ENCODE measurements around the gene SLC44A4. TPM values are rescaled to one million over a fixed set of nuclear protein-coding genes. Genes with fewer than 3 reads are reported as not detected.

Gene SLC44A4
- 0.18 TPM in 1 of 2 replicates, not detected in the other for total RNA-seq

GRCh38 chr6:31878726-31879125 is at the start of gene SLC44A4:
SLC44A4 (minus strand) TSS chr6:31878997; CDS start chr6:31878980, 17 bp downstream.

GRCh38 chr6:31927242-31927862 is 48.6 kb upstream of the SLC44A4 start, which contains the start of gene C2:
C2 (plus strand) TSS chr6:31927717; CDS start chr6:31927753, 36 bp downstream.

GRCh38 chr6:31901953-31902643 is 23.3 kb upstream of the SLC44A4 start, which contains the start of gene ZBTB12:
ZBTB12 (minus strand) TSS chr6:31902086; CDS start chr6:31901305, 781 bp downstream.

GRCh38 chr6:31897612-31898382 is 19.0 kb upstream of the SLC44A4 start, which contains the start of gene EHMT2:
EHMT2 (minus strand) TSS chr6:31897698; CDS start chr6:31897677, 21 bp downstream.

GRCh38 chr6:31862344-31863235 is 16.2 kb downstream of the SLC44A4 start, which contains the start of gene NEU1:
NEU1 (minus strand) TSS chr6:31862821; CDS start chr6:31862776, 45 bp downstream.

GRCh38 chr6:31827286-31828079 is 51.3 kb downstream of the SLC44A4 start, which contains the start of gene HSPA1B:
HSPA1B (plus strand) TSS chr6:31827738; CDS start chr6:31827951, 213 bp downstream.

GRCh38 chr6:31815025-31815838 is 63.6 kb downstream of the SLC44A4 start, which contains the start of the genes HSPA1A and HSPA1L:
HSPA1A (plus strand) TSS chr6:31815543; CDS start chr6:31815757, 214 bp downstream.
HSPA1L (minus strand) TSS chr6:31815283; CDS start chr6:31811972, 3,311 bp downstream.

Other genes starting within 250 kb of the SLC44A4 start
- gene BAG6, start 226.3 kb downstream of the SLC44A4 start, total RNA-seq = 241 and 292 TPM in 2 replicates
- 1.4 and 1.7 TPM in 2 replicates for gene APOM, start 223.1 kb downstream of the SLC44A4 start, total RNA-seq
- 17.0 and 20.9 TPM in 2 replicates for gene C6orf47, start 218.2 kb downstream of the SLC44A4 start, total RNA-seq
- 12.4 and 16.1 TPM in 2 replicates for gene GPANK1, start 214.0 kb downstream of the SLC44A4 start, total RNA-seq
- 281 and 300 TPM in 2 replicates for gene CSNK2B, start 212.9 kb downstream of the SLC44A4 start, total RNA-seq
- gene LY6G5B, start 209.0 kb downstream of the SLC44A4 start, total RNA-seq = 0.58 and 2.7 TPM in 2 replicates
- gene LY6G5C, start 197.9 kb downstream of the SLC44A4 start, total RNA-seq = 0.29 and 1.1 TPM in 2 replicates
- gene ABHD16A, start 175.7 kb downstream of the SLC44A4 start, total RNA-seq = 41.6 and 52.5 TPM in 2 replicates
- not detected in 2 replicates for gene LY6G6F, start 172.1 kb downstream of the SLC44A4 start, total RNA-seq
- gene LY6G6D, start 163.6 kb downstream of the SLC44A4 start, total RNA-seq = not detected in 2 replicates
- not detected in 2 replicates for gene LY6G6C, start 157.3 kb downstream of the SLC44A4 start, total RNA-seq
- gene MPIG6B, start 155.6 kb downstream of the SLC44A4 start, total RNA-seq = not detected in 2 replicates
- 63.1 and 65.7 TPM in 2 replicates for gene DDAH2, start 149.7 kb downstream of the SLC44A4 start, total RNA-seq
- gene CLIC1, start 142.5 kb downstream of the SLC44A4 start, total RNA-seq = 1,096 and 1,127 TPM in 2 replicates
- gene MSH5, start 139.0 kb downstream of the SLC44A4 start, total RNA-seq = 7.8 and 16.7 TPM in 2 replicates
- gene SAPCD1, start 116.3 kb downstream of the SLC44A4 start, total RNA-seq = 1.8 and 2.3 TPM in 2 replicates
- gene VWA7, start 101.7 kb downstream of the SLC44A4 start, total RNA-seq = under 0.01 TPM in 1 of 2 replicates, not detected in the other
- gene VARS1, start 83.2 kb downstream of the SLC44A4 start, total RNA-seq = 102 and 105 TPM in 2 replicates
- 85.3 and 118 TPM in 2 replicates for gene LSM2, start 72.0 kb downstream of the SLC44A4 start, total RNA-seq
- 0.29 and 0.35 TPM in 2 replicates for gene HSPA1L, start 63.7 kb downstream of the SLC44A4 start, total RNA-seq
- 38.1 and 41.2 TPM in 2 replicates for gene HSPA1A, start 63.5 kb downstream of the SLC44A4 start, total RNA-seq
- 59.4 and 73.5 TPM in 2 replicates for gene HSPA1B, start 51.3 kb downstream of the SLC44A4 start, total RNA-seq
- gene NEU1, start 16.2 kb downstream of the SLC44A4 start, total RNA-seq = 71.2 and 73.9 TPM in 2 replicates
- 44.7 and 47.9 TPM in 2 replicates for gene EHMT2, start 18.7 kb upstream of the SLC44A4 start, total RNA-seq
- 2.0 and 2.3 TPM in 2 replicates for gene ZBTB12, start 23.1 kb upstream of the SLC44A4 start, total RNA-seq
- 1.4 and 2.0 TPM in 2 replicates for gene C2, start 48.7 kb upstream of the SLC44A4 start, total RNA-seq
- gene CFB, start 67.1 kb upstream of the SLC44A4 start, total RNA-seq = 0.86 and 1.6 TPM in 2 replicates
- gene NELFE, start 80.0 kb upstream of the SLC44A4 start, total RNA-seq = 133 and 192 TPM in 2 replicates
- 52.8 and 85.6 TPM in 2 replicates for gene SKIC2, start 80.2 kb upstream of the SLC44A4 start, total RNA-seq
- gene DXO, start 93.1 kb upstream of the SLC44A4 start, total RNA-seq = 12.7 and 16.1 TPM in 2 replicates
- gene C4A, start 103.1 kb upstream of the SLC44A4 start, total RNA-seq = 5.0 and 8.1 TPM in 2 replicates
- 3.7 and 6.6 TPM in 2 replicates for gene C4B, start 135.8 kb upstream of the SLC44A4 start, total RNA-seq
- gene CYP21A2, start 159.4 kb upstream of the SLC44A4 start, total RNA-seq = 1.4 TPM in 1 of 2 replicates, not detected in the other
- 0.29 and 1.4 TPM in 2 replicates for gene TNXB, start 230.3 kb upstream of the SLC44A4 start, total RNA-seq
- gene ATF6B, start 249.2 kb upstream of the SLC44A4 start, total RNA-seq = 20.4 and 21.3 TPM in 2 replicates